Muscle of back (tissue), 11 donors: Measurements from ENCODE around the gene EVL. TPM values are rescaled to one million over a fixed set of nuclear protein-coding genes. Genes with fewer than 3 reads are reported as not detected.
A peak's percentile ranks its signal among the peaks of the same experiment; 100 is the strongest.

Experiments used
- DNase-seq, 3 donors: peaks; one replicate each; pipeline versions ENCODE4 v3.0.0 to v3.0.0-alpha.2; 2013
- polyA plus RNA-seq, 10 donors: library from polyadenylated mRNA; unstranded; fragments of 120-200 nt; gene quantifications; one replicate each; pipeline ENCODE4 v1.2.1, GENCODE V29; 2013; ENCODE audit not compliant: insufficient read length in 10 of 10

Gene EVL
- polyA plus RNA-seq, 10 donors = 51.3 to 84.3 (median 65.4) TPM

GRCh38 chr14:100108042-100108825 lies 43.0 kb downstream of the EVL start:
- DNase-seq = peak; percentile 46 to 86 (median 78)

- no peak for DNase-seq
Measured at GRCh38 chr14:100108840-100109593, 43.8 kb downstream of the EVL start.

- DNase-seq = no peak
Measured at GRCh38 chr14:100109594-100109955, 44.4 kb downstream of the EVL start.

- no peak for DNase-seq
Measured at GRCh38 chr14:100110816-100111215, 45.6 kb downstream of the EVL start.

DNA sequence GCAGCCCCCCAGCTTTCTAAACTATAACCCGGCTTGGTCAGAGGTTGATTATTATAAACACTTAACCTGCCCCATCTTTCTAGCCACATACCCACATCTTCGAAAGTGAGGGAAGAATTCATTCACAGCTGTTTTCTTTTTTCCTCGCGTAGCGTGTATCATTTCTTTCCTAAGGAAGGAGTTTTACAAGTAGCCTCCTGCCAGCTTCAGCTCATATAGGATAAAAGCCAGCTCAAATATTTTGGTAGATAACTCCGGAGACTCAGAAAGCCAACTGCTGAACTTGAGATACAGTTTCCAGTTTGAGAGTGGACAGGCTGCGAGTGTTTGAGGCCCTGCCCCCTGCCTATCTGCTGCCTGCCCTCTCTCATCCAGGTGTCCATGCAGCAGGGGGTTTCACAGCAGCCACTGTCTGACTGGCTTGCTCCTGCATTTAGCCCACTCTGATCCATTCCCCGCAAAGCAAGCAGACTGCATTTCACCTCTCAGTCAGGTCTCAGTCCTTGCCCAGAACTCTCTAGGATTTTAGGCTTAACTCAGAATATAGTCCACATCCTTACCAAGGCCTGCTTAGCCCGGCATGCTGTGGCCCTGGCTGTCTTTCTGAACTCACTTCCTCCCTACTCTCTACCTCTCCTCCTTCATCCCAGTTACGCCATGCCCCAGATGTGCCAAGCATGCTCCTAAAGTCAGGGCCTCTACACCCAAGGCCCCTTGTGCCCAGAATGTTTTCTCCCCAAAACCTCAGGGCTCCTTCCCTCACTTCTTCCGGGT lies 46.9 kb downstream of the EVL start:
- DNase-seq = no peak

DNA sequence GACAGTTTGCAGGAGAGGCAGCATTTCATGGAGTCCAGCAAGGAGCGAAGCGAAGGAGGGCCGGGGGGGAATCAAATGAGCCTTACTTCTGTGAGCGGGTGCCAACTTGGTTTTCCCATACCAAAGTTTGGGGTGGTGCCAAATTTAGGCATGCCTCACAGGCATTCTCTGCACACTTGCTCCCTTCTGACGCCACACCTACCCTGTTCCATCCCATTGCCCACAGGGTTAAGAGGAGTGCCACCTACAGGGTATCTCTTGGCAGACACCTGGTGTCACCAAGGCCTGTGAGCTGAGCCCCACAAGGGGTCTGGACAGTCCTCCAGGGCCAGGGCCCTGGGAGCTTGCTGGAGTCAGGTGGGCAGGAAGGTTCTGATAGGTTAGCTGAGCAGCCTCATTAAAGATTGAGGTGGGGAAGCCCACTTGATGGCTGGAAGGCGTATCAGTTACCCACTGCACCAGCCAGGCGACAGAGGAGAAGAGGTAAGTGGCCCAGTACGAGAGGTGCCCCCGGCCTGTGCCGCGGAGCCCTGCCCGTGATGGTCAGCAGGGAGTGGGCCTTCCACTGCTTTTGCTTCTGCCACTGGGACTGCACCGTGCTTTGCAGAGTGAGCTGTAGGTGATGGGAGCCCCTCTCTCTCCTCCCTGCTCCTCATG lies 49.0 kb downstream of the EVL start:
- no peak for DNase-seq

DNA sequence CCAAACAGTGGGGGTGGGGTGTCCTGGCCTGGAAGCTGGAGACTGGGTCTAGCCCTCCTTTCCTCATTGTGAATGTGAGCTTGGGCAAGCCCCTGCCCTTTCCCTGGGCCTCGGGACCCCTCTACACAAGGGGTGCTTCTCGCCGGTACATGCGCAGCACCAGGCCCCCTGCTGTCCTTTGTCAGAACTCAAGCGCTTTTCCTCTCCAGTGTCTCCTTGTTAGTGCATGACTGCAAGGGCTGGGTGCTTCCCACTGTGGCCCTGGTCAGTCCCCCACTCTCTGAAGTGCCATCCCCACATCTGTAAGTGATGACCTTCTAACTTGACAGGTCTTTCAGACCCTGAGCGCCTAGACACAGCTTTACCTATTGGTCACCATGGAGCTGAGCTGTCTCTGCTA lies 50.0 kb downstream of the EVL start:
- DNase-seq = no peak

- DNase-seq = no peak
Measured at GRCh38 chr14:100115726-100116125, 50.5 kb downstream of the EVL start.

- no peak for DNase-seq
Measured at GRCh38 chr14:100116134-100116533, 50.9 kb downstream of the EVL start.

DNA sequence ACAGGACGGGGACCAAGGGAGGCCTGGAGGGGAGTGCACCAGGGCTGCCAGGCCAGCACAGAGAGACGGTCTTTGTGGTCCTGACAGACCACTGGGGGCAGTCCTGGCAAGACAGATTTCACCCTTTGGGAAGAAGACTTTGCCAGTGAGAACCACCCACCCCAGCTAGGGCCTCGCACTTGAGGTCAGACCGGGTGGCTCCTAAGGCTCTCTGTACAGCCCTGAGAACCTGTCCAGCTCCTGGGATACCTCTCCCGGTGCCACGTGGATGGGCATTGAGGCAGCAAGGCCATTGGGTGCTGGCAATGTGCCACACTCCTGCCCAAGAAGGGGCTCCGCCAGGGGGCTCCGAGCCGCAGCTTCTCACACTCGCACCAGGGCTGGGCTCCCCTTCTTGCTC lies 51.8 kb downstream of the EVL start:
- DNase-seq = no peak

- no peak for DNase-seq
Measured at GRCh38 chr14:100117633-100118395, 52.6 kb downstream of the EVL start.

DNA sequence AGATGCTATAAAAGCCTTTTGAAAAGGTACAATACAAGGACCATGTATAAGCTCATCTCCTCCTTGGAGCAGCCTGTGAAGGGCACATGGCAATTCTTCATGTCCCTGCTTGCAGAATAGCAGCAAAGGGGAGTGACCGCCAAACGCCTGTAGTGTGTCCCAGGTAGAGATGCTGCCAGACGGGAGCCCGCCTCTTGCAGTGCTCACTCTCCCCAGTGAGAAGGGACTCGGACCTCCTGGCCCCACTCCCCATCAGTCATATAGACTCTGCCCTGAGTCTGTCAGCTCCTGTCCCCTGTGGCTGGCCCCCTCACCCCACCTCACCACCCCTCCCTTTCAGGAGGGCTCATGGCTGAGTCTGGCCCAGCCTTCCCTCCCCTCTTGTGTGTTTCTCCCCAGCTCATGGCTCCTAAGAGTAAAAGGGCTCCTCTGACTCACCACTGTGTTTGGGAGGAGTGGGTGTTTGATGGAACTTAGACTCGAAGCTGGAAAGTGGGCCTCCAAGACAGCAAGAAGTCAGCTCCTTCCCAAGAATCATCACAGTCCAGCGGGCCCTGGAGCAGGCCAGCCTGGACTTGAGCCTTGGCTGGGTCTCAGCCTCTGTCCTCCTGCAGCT lies 53.3 kb downstream of the EVL start:
- DNase-seq = no peak

DNA sequence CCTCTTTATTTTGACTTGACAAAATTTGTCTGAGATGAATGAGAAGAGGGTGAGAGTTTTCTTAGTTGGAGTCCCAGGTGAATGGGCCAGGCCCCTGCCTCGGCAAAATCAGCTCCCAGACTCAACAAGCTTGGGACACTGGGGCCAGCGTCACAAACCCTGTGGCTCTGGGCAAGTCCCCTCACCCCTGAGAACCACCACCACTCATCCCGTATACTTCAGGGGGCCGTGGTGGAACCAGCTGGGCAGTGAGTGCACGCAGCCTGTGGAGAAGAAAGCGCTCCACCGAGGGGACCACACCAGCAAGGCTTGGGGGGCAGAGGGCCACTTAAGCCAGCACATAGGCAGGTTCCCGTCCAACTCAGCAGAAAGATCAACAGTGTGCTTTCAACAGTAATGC lies 54.0 kb downstream of the EVL start:
- DNase-seq = no peak

GRCh38 chr14:100120522-100121269 lies 55.5 kb downstream of the EVL start:
- no peak for DNase-seq

- no peak for DNase-seq
Measured at GRCh38 chr14:100121643-100122480, 56.6 kb downstream of the EVL start.

GRCh38 chr14:100122481-100123223 lies 57.4 kb downstream of the EVL start:
- DNase-seq = peak; percentile 36 to 63 (median 51)

- DNase-seq = no peak
Measured at GRCh38 chr14:100123618-100124017, 58.4 kb downstream of the EVL start.

- DNase-seq = no peak
Measured at GRCh38 chr14:100124551-100125088, 59.4 kb downstream of the EVL start.
